ENCODE results near the gene CEMIP2. TPM values are rescaled to one million over a fixed set of nuclear protein-coding genes. Genes with fewer than 3 reads are reported as not detected.

CEMIP2 gene
- total RNA-seq, result 45.6 and 46.2 TPM in 2 replicates
- polyA plus RNA-seq, result 35.1 and 38.7 TPM in 2 replicates
- 21.4 and 21.8 TPM in 2 replicates for polyA plus RNA-seq (2012)
- 79.5 and 129 TPM in 2 replicates for polyA minus RNA-seq (ENCODE audit: low replicate concordance)

DNA sequence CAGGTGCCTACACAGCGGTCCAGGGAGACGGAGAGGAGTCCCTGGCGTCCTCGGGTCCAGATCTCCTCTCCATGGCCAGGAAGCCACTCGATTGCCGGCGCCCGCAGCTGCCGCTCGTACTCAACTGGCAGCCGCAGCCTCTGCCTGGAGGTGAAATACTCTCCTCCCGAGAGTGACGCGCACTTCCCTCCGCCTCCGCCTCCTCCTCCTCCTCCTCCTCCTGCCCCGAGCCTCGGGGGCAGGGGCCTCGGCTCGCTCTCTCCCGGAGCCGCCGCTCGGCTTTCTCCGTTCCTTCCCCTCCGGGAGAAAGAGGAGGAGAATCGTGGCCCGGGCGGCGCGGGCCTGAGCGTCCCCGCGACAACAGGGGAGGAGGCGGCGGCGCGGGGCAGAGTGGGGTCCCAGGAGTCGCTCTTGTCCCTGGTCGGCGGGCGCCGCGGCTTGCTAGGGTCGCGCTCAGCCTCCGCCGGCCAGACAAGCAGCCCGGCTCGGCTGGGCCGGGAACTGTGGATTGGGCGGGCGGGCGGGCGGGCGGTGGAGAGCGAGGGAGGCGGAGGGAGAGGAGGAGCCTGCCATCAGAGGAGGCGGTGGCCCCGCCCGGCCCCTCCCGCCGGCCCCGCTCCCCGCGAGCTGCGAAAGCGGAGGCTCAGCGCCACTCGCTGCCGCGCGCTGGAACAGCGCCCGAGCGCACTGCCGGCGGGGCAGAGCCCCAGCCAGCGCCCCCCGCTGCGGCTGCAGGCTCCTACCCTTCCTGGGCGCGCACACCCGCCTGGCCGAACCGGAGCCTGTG is at the start of gene CEMIP2:
CEMIP2 (minus strand) TSS at position 126 of the 787 bp plus-strand sequence. CDS start 18,140 bp downstream, outside the sequence.
- peak within 1 kb of the TSS; percentile 88 for H3K27ac ChIP-seq (ENCODE audit: insufficient read depth, low read length)
- H3K27me3 ChIP-seq (ENCODE audit: control insufficient read depth, insufficient read depth, low read length), result no peaks in the 10 kb centered on the region

GRCh38 chr9:71816916-71817451 is 48.7 kb upstream of the CEMIP2 start:
- Histone ChIP-seq H3K9ac (ENCODE audit: insufficient read depth, low read length) (no peak overlapping the region), H3K4me2 (ENCODE audit: extremely low read depth, insufficient read depth, low read length) (no peak overlapping the region)
- no peak for TF ChIP-seq EZH2 (IDR thresholded peaks at IDR 0.05; ENCODE audit: low read length, missing control alignments)
- no peak for TF ChIP-seq CTCF (conservative IDR thresholded peaks at IDR 0.05 in 1 of 2, IDR thresholded peaks at IDR 0.05 in 1 of 2; ENCODE audit: low read depth in 1 of 2, low read length in 2 of 2)

More for the DNA sequence above, at the start of gene CEMIP2:
- TF ChIP-seq EZH2 (IDR thresholded peaks at IDR 0.05; ENCODE audit: low read length, missing control alignments), result no peak
- peak in 1 of 2 donors; percentile 17 for TF ChIP-seq CTCF (conservative IDR thresholded peaks at IDR 0.05 in 1 of 2, IDR thresholded peaks at IDR 0.05 in 1 of 2; ENCODE audit: low read depth in 1 of 2, low read length in 2 of 2)
- Histone ChIP-seq H3K79me2 (ENCODE audit: control insufficient read depth, insufficient read depth, low read length) (peaks cover 36% of the 10 kb centered on the region), H3K4me3 (replicated peaks in 1 of 4; ENCODE audit: control extremely low read depth in 1 of 4, insufficient read depth in 1 of 4, low read depth in 3 of 4, low read length in 4 of 4) (peak within 1 kb of the TSS; percentile 75 to 97 (median 94)), H3K4me1 (ENCODE audit: control insufficient read depth, extremely low read depth, insufficient read depth, low read length) (peaks cover 6% of the 10 kb centered on the region), H3K36me3 (ENCODE audit: control insufficient read depth, insufficient read depth, low read length) (no peaks in the 10 kb centered on the region), H3K4me2 (ENCODE audit: extremely low read depth, insufficient read depth, low read length) (peak within 1 kb of the TSS; percentile 100), H3K9me3 (ENCODE audit: control insufficient read depth, insufficient read depth, low read depth, low read length) (no peaks in the 10 kb centered on the region), H4K20me1 (ENCODE audit: control insufficient read depth, extremely low read depth, insufficient read depth, low read length) (no peaks in the 10 kb centered on the region), H3K9ac (ENCODE audit: insufficient read depth, low read length) (peak within 1 kb of the TSS; percentile 92), H2AFZ (ENCODE audit: low read length) (peak within 1 kb of the TSS; percentile 80)
- DNase-seq (ENCODE audit: low read depth in 2 of 2), result peak; percentile 88 to 90

DNA sequence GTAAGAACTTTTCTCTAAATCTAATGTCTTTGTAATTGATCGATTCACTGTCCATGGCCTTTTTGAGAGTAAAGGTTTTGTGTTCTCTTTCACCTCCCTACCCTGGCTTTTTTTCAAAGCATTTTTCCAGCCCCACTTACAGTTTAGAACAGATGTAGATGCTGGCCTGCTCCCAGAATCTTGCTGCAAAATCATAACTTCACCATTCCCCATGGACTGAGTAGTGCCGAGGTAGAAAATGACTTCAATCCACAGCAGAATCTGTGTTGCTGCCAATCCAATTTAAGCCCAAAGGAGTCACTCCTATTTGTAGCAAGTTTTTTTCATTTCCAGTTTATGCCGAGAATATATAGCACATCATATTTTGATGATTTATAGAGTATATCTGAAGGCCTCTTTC is 46.5 kb upstream of the CEMIP2 start:
- Histone ChIP-seq H3K9ac (ENCODE audit: insufficient read depth, low read length) (no peak overlapping the region), H3K27me3 (ENCODE audit: control insufficient read depth, insufficient read depth, low read length) (no peaks in the 10 kb centered on the region), H3K79me2 (ENCODE audit: control insufficient read depth, insufficient read depth, low read length) (no peaks in the 10 kb centered on the region), H3K36me3 (ENCODE audit: control insufficient read depth, insufficient read depth, low read length) (no peaks in the 10 kb centered on the region), H3K4me2 (ENCODE audit: extremely low read depth, insufficient read depth, low read length) (no peak overlapping the region), H4K20me1 (ENCODE audit: control insufficient read depth, extremely low read depth, insufficient read depth, low read length) (no peaks in the 10 kb centered on the region), H3K9me3 (ENCODE audit: control insufficient read depth, insufficient read depth, low read depth, low read length) (no peaks in the 10 kb centered on the region), H2AFZ (ENCODE audit: low read length) (no peak overlapping the region), H3K4me3 (replicated peaks in 1 of 4; ENCODE audit: control extremely low read depth in 1 of 4, insufficient read depth in 1 of 4, low read depth in 3 of 4, low read length in 4 of 4) (no peak overlapping the region), H3K4me1 (ENCODE audit: control insufficient read depth, extremely low read depth, insufficient read depth, low read length) (no peaks in the 10 kb centered on the region), H3K27ac (ENCODE audit: insufficient read depth, low read length) (no peak overlapping the region)
- DNase-seq (ENCODE audit: low read depth in 2 of 2), result peak in 1 of 2 donors; percentile 47
- TF ChIP-seq CTCF (conservative IDR thresholded peaks at IDR 0.05 in 1 of 2, IDR thresholded peaks at IDR 0.05 in 1 of 2; ENCODE audit: low read depth in 1 of 2, low read length in 2 of 2) (no peak), EZH2 (IDR thresholded peaks at IDR 0.05; ENCODE audit: low read length, missing control alignments) (no peak)

More at GRCh38 chr9:71816916-71817451, 48.7 kb upstream of the CEMIP2 start:
- Histone ChIP-seq H3K4me3 (replicated peaks in 1 of 4; ENCODE audit: control extremely low read depth in 1 of 4, insufficient read depth in 1 of 4, low read depth in 3 of 4, low read length in 4 of 4) (no peak overlapping the region), H3K36me3 (ENCODE audit: control insufficient read depth, insufficient read depth, low read length) (no peaks in the 10 kb centered on the region), H3K9me3 (ENCODE audit: control insufficient read depth, insufficient read depth, low read depth, low read length) (no peaks in the 10 kb centered on the region), H3K79me2 (ENCODE audit: control insufficient read depth, insufficient read depth, low read length) (no peaks in the 10 kb centered on the region), H3K27ac (ENCODE audit: insufficient read depth, low read length) (no peak overlapping the region), H3K4me1 (ENCODE audit: control insufficient read depth, extremely low read depth, insufficient read depth, low read length) (no peaks in the 10 kb centered on the region), H4K20me1 (ENCODE audit: control insufficient read depth, extremely low read depth, insufficient read depth, low read length) (no peaks in the 10 kb centered on the region), H3K27me3 (ENCODE audit: control insufficient read depth, insufficient read depth, low read length) (no peaks in the 10 kb centered on the region), H2AFZ (ENCODE audit: low read length) (no peak overlapping the region)
- no peak for DNase-seq (ENCODE audit: low read depth in 2 of 2)

All from fibroblast of lung (primary cell).